HEK293 (cell line): Measurements from ENCODE around the gene APOBEC3B.

Source experiments
- CTCF ChIA-PET: fragments of 350-600 bp; formaldehyde crosslinking; extraction: SDS; loops from one replicate; lab custom pipeline; 2021; ENCODE audit warnings: antibody characterized with exemption; lab: Yijun Ruan, JAX
- POLR2A ChIA-PET: fragments of 300-600 bp; formaldehyde crosslinking; extraction: SDS; loops from one replicate; lab custom pipeline; 2020; ENCODE audit warnings: antibody characterized with exemption, inconsistent platforms; lab: Yijun Ruan, JAX
- H3K27ac ChIP-seq: fragments of 200-500 bp; sonication (Bioruptor generic); 2 replicates; pipeline ENCODE4 v1.5.1; 2014; ENCODE audit warnings: low read depth, low read length, control low read depth, inconsistent platforms; ENCODE audit errors: extremely low read depth
- H3K36me3 ChIP-seq, 2 experiments: fragments of 200-500 bp in 1 of 2; sonication (Bioruptor generic) in 1 of 2; 1 replicate in 1 of 2; 2 replicates in 1 of 2; pipeline ENCODE4 v1.5.1; 2014 to 2017; ENCODE audit warnings: inconsistent platforms in 2 of 2, low read length in 2 of 2; ENCODE audit not compliant: control insufficient read depth in 2 of 2, insufficient read depth in 1 of 2
- H3K4me1 ChIP-seq: fragments of 200-500 bp; sonication (Bioruptor generic); 2 replicates; pipeline ENCODE4 v1.5.1; 2014; ENCODE audit warnings: mild to moderate bottlenecking, low read length, inconsistent platforms; ENCODE audit not compliant: control insufficient read depth, insufficient read depth
- H3K4me3 ChIP-seq: 2 replicates; pipeline ENCODE4 v1.5.1; 2011; ENCODE audit warnings: low read depth, mild to moderate bottlenecking, control low read depth, low read length, moderate library complexity
- H3K9me3 ChIP-seq: fragments of 200-500 bp; sonication (Bioruptor generic); 2 replicates; pipeline ENCODE4 v1.5.1; 2014; ENCODE audit warnings: low read depth, low read length, inconsistent platforms; ENCODE audit not compliant: control insufficient read depth, insufficient read depth
- BCL11A ChIP-seq: fragments of 450-650 bp; formaldehyde crosslinking; IDR thresholded peaks from 2 replicates; pipeline ENCODE4 v1.5.1; 2016; ENCODE audit warnings: low read depth, missing biosample characterization, missing genetic modification characterization
- KLF16 ChIP-seq: fragments of 450-650 bp; formaldehyde crosslinking; IDR thresholded peaks from 2 replicates; pipeline ENCODE4 v1.5.1; 2017; ENCODE audit warnings: missing biosample characterization, missing genetic modification characterization
- KLF7 ChIP-seq: fragments of 450-650 bp; formaldehyde crosslinking; IDR thresholded peaks from 2 replicates; pipeline ENCODE4 v1.5.1; 2016; ENCODE audit warnings: missing biosample characterization, missing genetic modification characterization, borderline replicate concordance
- OVOL3 ChIP-seq: fragments of 450-650 bp; formaldehyde crosslinking; IDR thresholded peaks from 2 replicates; pipeline ENCODE4 v1.5.1; 2016; ENCODE audit warnings: missing biosample characterization, missing genetic modification characterization
- YY1 ChIP-seq: fragments of 450-650 bp; formaldehyde crosslinking; IDR thresholded peaks from 2 replicates; pipeline ENCODE4 v1.5.1; 2018; ENCODE audit warnings: missing biosample characterization, missing genetic modification characterization
- ZBTB17 ChIP-seq: fragments of 450-650 bp; formaldehyde crosslinking; IDR thresholded peaks from 2 replicates; pipeline ENCODE4 v1.5.1; 2016; ENCODE audit warnings: missing biosample characterization, missing genetic modification characterization
- ZNF121 ChIP-seq: fragments of 450-650 bp; formaldehyde crosslinking; IDR thresholded peaks from 2 replicates; pipeline ENCODE4 v1.5.1; 2016; ENCODE audit warnings: missing biosample characterization, missing genetic modification characterization
- ZNF132 ChIP-seq: fragments of 450-650 bp; formaldehyde crosslinking; IDR thresholded peaks from 2 replicates; pipeline ENCODE4 v1.5.1; 2017; ENCODE audit warnings: missing biosample characterization, missing genetic modification characterization, borderline replicate concordance
- ZNF140 ChIP-seq: fragments of 450-650 bp; formaldehyde crosslinking; IDR thresholded peaks from 2 replicates; pipeline ENCODE4 v1.5.1; 2016; ENCODE audit warnings: missing biosample characterization, missing genetic modification characterization
- ZNF2 ChIP-seq: fragments of 450-650 bp; formaldehyde crosslinking; IDR thresholded peaks from 2 replicates; pipeline ENCODE4 v1.5.1; 2016; ENCODE audit warnings: missing biosample characterization, missing genetic modification characterization
- ZNF221 ChIP-seq: fragments of 450-650 bp; formaldehyde crosslinking; IDR thresholded peaks from 2 replicates; pipeline ENCODE4 v1.5.1; 2017; ENCODE audit warnings: missing biosample characterization, missing genetic modification characterization, borderline replicate concordance
- ZNF341 ChIP-seq: fragments of 450-650 bp; formaldehyde crosslinking; IDR thresholded peaks from 2 replicates; pipeline ENCODE4; 2016; ENCODE audit warnings: low read depth, missing biosample characterization, missing genetic modification characterization
- ZNF521 ChIP-seq: fragments of 450-650 bp; formaldehyde crosslinking; IDR thresholded peaks from 2 replicates; pipeline ENCODE4 v1.5.1; 2017; ENCODE audit warnings: missing biosample characterization, mild to moderate bottlenecking, missing genetic modification characterization
- ZNF558 ChIP-seq: fragments of 450-650 bp; formaldehyde crosslinking; IDR thresholded peaks from 2 replicates; pipeline ENCODE4 v1.5.1; 2016; ENCODE audit warnings: missing biosample characterization, missing genetic modification characterization
- ZNF837 ChIP-seq: fragments of 450-650 bp; formaldehyde crosslinking; IDR thresholded peaks from 2 replicates; pipeline ENCODE4 v1.5.1; 2016; ENCODE audit warnings: missing biosample characterization, missing genetic modification characterization
- TF ChIP-seq, protein P1 (sequence below): fragments of 450-650 bp; IDR thresholded peaks from 2 replicates; pipeline ENCODE4 v1.5.1; 2018; ENCODE audit warnings: missing biosample characterization, missing genetic modification characterization
- TF ChIP-seq, protein P2 (sequence below): fragments of 450-650 bp; formaldehyde crosslinking; IDR thresholded peaks from 2 replicates; pipeline ENCODE4 v1.5.1; 2016; ENCODE audit warnings: missing biosample characterization, missing genetic modification characterization
- TF ChIP-seq, protein P3 (sequence below): fragments of 450-650 bp; formaldehyde crosslinking; IDR thresholded peaks from 2 replicates; pipeline ENCODE4 v1.5.1; 2016; ENCODE audit warnings: missing biosample characterization, missing genetic modification characterization

APOBEC3B gene

DNA sequence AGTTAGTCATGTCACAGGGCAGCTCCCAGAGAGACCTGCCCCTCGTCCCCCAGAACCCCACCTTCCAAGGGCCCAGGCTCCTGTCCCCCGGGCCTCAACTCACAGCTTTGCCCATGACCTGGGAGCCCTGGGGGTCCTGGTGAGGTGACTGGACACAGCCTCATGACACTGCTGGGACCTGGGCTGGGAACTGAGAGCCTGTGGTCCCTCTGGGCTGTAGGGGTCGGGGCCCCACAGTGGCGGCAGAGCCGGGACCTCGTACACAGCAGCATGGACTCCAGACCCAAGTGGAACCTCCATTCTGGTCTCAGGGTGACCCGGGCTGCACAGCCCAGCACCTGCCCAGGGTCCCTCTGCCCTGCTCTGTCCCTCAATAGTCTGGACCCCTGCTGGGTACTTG lies 17.8 kb upstream of the APOBEC3B start (continued):
- TF ChIP-seq, protein P1, sequence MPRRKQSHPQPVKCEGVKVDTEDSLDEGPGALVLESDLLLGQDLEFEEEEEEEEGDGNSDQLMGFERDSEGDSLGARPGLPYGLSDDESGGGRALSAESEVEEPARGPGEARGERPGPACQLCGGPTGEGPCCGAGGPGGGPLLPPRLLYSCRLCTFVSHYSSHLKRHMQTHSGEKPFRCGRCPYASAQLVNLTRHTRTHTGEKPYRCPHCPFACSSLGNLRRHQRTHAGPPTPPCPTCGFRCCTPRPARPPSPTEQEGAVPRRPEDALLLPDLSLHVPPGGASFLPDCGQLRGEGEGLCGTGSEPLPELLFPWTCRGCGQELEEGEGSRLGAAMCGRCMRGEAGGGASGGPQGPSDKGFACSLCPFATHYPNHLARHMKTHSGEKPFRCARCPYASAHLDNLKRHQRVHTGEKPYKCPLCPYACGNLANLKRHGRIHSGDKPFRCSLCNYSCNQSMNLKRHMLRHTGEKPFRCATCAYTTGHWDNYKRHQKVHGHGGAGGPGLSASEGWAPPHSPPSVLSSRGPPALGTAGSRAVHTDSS (tag by site-specific recombination) = no peak
- TF ChIP-seq ZNF558 (tag by site-specific recombination) (no peak), ZNF521 (tag by site-specific recombination) (no peak), OVOL3 (tag by site-specific recombination) (no peak), BCL11A (tag by site-specific recombination) (no peak), ZNF837 (tag by site-specific recombination) (no peak), ZNF132 (tag by site-specific recombination) (no peak), KLF16 (tag by site-specific recombination) (no peak), ZNF221 (no peak), ZBTB17 (no peak), ZNF2 (no peak)
- TF ChIP-seq, protein P2, sequence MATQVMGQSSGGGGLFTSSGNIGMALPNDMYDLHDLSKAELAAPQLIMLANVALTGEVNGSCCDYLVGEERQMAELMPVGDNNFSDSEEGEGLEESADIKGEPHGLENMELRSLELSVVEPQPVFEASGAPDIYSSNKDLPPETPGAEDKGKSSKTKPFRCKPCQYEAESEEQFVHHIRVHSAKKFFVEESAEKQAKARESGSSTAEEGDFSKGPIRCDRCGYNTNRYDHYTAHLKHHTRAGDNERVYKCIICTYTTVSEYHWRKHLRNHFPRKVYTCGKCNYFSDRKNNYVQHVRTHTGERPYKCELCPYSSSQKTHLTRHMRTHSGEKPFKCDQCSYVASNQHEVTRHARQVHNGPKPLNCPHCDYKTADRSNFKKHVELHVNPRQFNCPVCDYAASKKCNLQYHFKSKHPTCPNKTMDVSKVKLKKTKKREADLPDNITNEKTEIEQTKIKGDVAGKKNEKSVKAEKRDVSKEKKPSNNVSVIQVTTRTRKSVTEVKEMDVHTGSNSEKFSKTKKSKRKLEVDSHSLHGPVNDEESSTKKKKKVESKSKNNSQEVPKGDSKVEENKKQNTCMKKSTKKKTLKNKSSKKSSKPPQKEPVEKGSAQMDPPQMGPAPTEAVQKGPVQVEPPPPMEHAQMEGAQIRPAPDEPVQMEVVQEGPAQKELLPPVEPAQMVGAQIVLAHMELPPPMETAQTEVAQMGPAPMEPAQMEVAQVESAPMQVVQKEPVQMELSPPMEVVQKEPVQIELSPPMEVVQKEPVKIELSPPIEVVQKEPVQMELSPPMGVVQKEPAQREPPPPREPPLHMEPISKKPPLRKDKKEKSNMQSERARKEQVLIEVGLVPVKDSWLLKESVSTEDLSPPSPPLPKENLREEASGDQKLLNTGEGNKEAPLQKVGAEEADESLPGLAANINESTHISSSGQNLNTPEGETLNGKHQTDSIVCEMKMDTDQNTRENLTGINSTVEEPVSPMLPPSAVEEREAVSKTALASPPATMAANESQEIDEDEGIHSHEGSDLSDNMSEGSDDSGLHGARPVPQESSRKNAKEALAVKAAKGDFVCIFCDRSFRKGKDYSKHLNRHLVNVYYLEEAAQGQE (tag by site-specific recombination) = no peak
- TF ChIP-seq, protein P3, sequence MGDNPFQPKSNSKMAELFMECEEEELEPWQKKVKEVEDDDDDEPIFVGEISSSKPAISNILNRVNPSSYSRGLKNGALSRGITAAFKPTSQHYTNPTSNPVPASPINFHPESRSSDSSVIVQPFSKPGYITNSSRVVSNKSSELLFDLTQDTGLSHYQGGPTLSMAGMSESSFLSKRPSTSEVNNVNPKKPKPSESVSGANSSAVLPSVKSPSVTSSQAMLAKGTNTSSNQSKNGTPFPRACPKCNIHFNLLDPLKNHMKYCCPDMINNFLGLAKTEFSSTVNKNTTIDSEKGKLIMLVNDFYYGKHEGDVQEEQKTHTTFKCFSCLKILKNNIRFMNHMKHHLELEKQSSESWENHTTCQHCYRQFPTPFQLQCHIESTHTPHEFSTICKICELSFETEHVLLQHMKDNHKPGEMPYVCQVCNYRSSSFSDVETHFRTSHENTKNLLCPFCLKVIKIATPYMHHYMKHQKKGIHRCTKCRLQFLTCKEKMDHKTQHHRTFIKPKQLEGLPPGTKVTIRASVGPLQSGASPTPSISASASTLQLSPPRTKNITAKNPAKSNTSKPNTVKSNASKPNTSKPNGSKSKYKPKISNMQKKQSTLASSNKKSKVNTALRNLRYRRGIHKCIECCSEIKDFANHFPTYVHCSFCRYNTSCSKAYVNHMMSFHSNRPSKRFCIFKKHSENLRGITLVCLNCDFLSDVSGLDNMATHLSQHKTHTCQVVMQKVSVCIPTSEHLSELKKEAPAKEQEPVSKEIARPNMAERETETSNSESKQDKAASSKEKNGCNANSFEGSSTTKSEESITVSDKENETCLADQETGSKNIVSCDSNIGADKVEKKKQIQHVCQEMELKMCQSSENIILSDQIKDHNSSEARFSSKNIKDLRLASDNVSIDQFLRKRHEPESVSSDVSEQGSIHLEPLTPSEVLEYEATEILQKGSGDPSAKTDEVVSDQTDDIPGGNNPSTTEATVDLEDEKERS (tag by site-specific recombination) = no peak
- TF ChIP-seq, all 188 proteins: peak for 0

DNA sequence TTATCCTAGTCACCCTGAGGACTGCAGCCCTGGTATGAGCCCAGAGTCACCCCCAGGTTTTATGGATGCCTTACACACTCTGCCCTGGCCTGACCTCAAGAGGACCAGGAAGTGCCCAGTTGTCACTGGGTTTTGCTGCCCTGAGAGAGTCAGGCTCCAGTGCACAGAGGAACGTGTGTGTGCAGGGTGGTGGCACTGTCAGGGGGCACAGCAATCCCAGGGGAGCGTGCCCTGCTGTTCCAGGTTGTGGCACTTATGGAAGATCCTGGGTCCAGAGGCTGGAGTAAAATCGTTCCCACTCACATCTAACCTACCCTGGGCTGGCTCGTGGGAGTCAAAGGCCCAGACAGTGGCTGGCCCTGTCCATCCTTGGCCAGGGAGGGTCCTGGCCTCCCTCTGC lies 17.2 kb upstream of the APOBEC3B start:
- TF ChIP-seq ZNF140 (tag by site-specific recombination) (no peak), KLF7 (tag by site-specific recombination) (no peak), ZNF121 (no peak), ZNF341 (tag by site-specific recombination) (peak; percentile 82), YY1 (no peak)
- TF ChIP-seq, all 188 proteins: peak for 1
- Histone ChIP-seq H3K9me3 (no peaks in the 10 kb centered on the region), H3K4me1 (no peaks in the 10 kb centered on the region), H3K36me3 (no peaks in the 10 kb centered on the region), H3K27ac (no peak overlapping the region), H3K4me3 (no peak overlapping the region)
- ChIA-PET POLR2A (no interaction called here), CTCF (interaction anchor here (1.3 kb wide), 1 partner anchor 9 kb away, joined by 6 read pairs; no protein-coding TSS in a partner anchor)
